GM18511 (cell line): ENCODE results near the gene ZNF385C.
"Not testable (repeated sequence)": the region's sequence is repeated elsewhere in the genome, so short reads cannot be mapped to it uniquely, and the experiment has no call there.

Source experiments
- ATAC-seq: cut with Tn5 transposase; IDR thresholded peaks from one replicate; pipeline ENCODE4 v1.9.1; 2021; ENCODE audit warnings: mild to moderate bottlenecking, moderate library complexity; ENCODE audit not compliant: unreplicated experiment

The ZNF385C gene

GRCh38 chr17:42025191-42025579 lies 73.1 kb downstream of the ZNF385C start:
- no peak for ATAC-seq

- ATAC-seq: no peak
Measured at GRCh38 chr17:42023524-42024349, 74.5 kb downstream of the ZNF385C start.

GRCh38 chr17:42020845-42021244 lies 77.4 kb downstream of the ZNF385C start:
- ATAC-seq: not testable (repeated sequence)

GRCh38 chr17:42019509-42020404 lies 78.5 kb downstream of the ZNF385C start, which contains the start of gene NKIRAS2:
TSS of gene NKIRAS2 (plus strand) at chr17:42020090. CDS start at chr17:42021578, 1,488 bp downstream.
- peak; percentile 58 for ATAC-seq

GRCh38 chr17:42018988-42019387 lies 79.3 kb downstream of the ZNF385C start:
- ATAC-seq: no peak

- no peak for ATAC-seq
Measured at GRCh38 chr17:42018339-42018738, 79.9 kb downstream of the ZNF385C start.

- no peak for ATAC-seq
Measured at GRCh38 chr17:42017866-42018200, 80.4 kb downstream of the ZNF385C start.

- peak; percentile 77 for ATAC-seq
Measured at GRCh38 chr17:42016941-42017865, 81.1 kb downstream of the ZNF385C start, which contains the start of gene DNAJC7. TSS of gene DNAJC7 (minus strand) at chr17:42017439. CDS start at chr17:42017416, 23 bp downstream.

GRCh38 chr17:42016411-42016831 lies 81.9 kb downstream of the ZNF385C start:
- ATAC-seq: no peak

- ATAC-seq: not testable (repeated sequence)
Measured at GRCh38 chr17:42013740-42014139, 84.5 kb downstream of the ZNF385C start.

- not testable (repeated sequence) for ATAC-seq
Measured at GRCh38 chr17:42012363-42012762, 85.9 kb downstream of the ZNF385C start.

GRCh38 chr17:42010898-42011516 lies 87.3 kb downstream of the ZNF385C start:
- ATAC-seq: no peak

GRCh38 chr17:42010266-42010680 lies 88.0 kb downstream of the ZNF385C start:
- not testable (repeated sequence) for ATAC-seq

GRCh38 chr17:42009170-42009569 lies 89.1 kb downstream of the ZNF385C start:
- no peak for ATAC-seq

- ATAC-seq: no peak
Measured at GRCh38 chr17:42005166-42005565, 93.1 kb downstream of the ZNF385C start.

- ATAC-seq: no peak
Measured at GRCh38 chr17:42002792-42003301, 95.4 kb downstream of the ZNF385C start.

- no peak for ATAC-seq
Measured at GRCh38 chr17:42002175-42002791, 96.0 kb downstream of the ZNF385C start.

GRCh38 chr17:42001729-42002128 lies 96.5 kb downstream of the ZNF385C start:
- no peak for ATAC-seq

GRCh38 chr17:42000413-42001133 lies 97.7 kb downstream of the ZNF385C start:
- ATAC-seq: no peak
